Measurements from ENCODE around the gene ARHGEF38. TPM values are rescaled to one million over a fixed set of nuclear protein-coding genes. Genes with fewer than 3 reads are reported as not detected.

ARHGEF38 gene
- total RNA-seq, 1 experiment from 2014 or later, result not detected

GRCh38 chr4:105556206-105556605, 3.8 kb downstream of the ARHGEF38 start:
- H3K36me3 Mint-ChIP-seq (ENCODE audit: insufficient read depth, unreplicated experiment), result no peaks in the 10 kb centered on the region
- H3K9me3 Mint-ChIP-seq (ENCODE audit: unreplicated experiment), result no peaks in the 10 kb centered on the region
- H3K4me1 Mint-ChIP-seq (ENCODE audit: insufficient read depth, unreplicated experiment), result peaks cover 8% of the 10 kb centered on the region
- H3K27ac Mint-ChIP-seq (ENCODE audit: low read depth, unreplicated experiment), result no peak overlapping the region
- CTCF ChIA-PET, result no interaction called here
- TF ChIP-seq CTCF (IDR thresholded peaks at IDR 0.05; ENCODE audit: unreplicated experiment), result no peak
- POLR2A ChIA-PET, result interaction anchor here (1.3 kb wide), 1 partner anchor 10 kb away, joined by 3 read pairs; no protein-coding TSS in a partner anchor
- no TSS peak for BruUV-seq (replicated peaks)
- H3K27me3 Mint-ChIP-seq (ENCODE audit: insufficient read depth, unreplicated experiment), result no peaks in the 10 kb centered on the region
- no peak overlapping the region for H3K4me3 Mint-ChIP-seq (ENCODE audit: unreplicated experiment)
- intact Hi-C loops (cut with micrococcal nuclease), result no loop called here
- DNase-seq (ENCODE audit: unreplicated experiment), result no peak

- Mint-ChIP-seq H3K4me3 (ENCODE audit: unreplicated experiment) (no peak overlapping the region), H3K4me1 (ENCODE audit: insufficient read depth, unreplicated experiment) (no peaks in the 10 kb centered on the region), H3K27me3 (ENCODE audit: insufficient read depth, unreplicated experiment) (no peaks in the 10 kb centered on the region), H3K27ac (ENCODE audit: low read depth, unreplicated experiment) (no peak overlapping the region), H3K36me3 (ENCODE audit: insufficient read depth, unreplicated experiment) (no peaks in the 10 kb centered on the region), H3K9me3 (ENCODE audit: unreplicated experiment) (no peaks in the 10 kb centered on the region)
- ChIA-PET POLR2A (interaction anchor here (0.7 kb wide), 1 partner anchor 109 kb away, joined by 3 read pairs; no protein-coding TSS in a partner anchor), CTCF (no interaction called here)
- BruUV-seq (replicated peaks), result no TSS peak
- DNase-seq (ENCODE audit: unreplicated experiment), result no peak
- no peak for TF ChIP-seq CTCF (IDR thresholded peaks at IDR 0.05; ENCODE audit: unreplicated experiment)
- intact Hi-C loops (cut with micrococcal nuclease), result no loop called here
These were observed 5.9 kb downstream of the ARHGEF38 start for GRCh38 chr4:105558277-105558676.

GRCh38 chr4:105560421-105560848, 8.0 kb downstream of the ARHGEF38 start:
- no TSS peak for BruUV-seq (replicated peaks)
- intact Hi-C loops (cut with micrococcal nuclease), result no loop called here
- ChIA-PET POLR2A (interaction anchor here (0.8 to 1.5 kb wide), 4 partner anchors 9 to 630 kb away, joined by 3 to 6 read pairs (median 4); partner anchors contain the start of gene PPA2), CTCF (interaction anchor here (1.0 kb wide), 2 partner anchors 9 to 72 kb away, joined by 3 to 5 read pairs; no protein-coding TSS in a partner anchor)
- Mint-ChIP-seq H3K36me3 (ENCODE audit: insufficient read depth, unreplicated experiment) (no peaks in the 10 kb centered on the region), H3K27ac (ENCODE audit: low read depth, unreplicated experiment) (peak overlapping the region; percentile 59), H3K4me1 (ENCODE audit: insufficient read depth, unreplicated experiment) (no peaks in the 10 kb centered on the region), H3K4me3 (ENCODE audit: unreplicated experiment) (no peak overlapping the region), H3K27me3 (ENCODE audit: insufficient read depth, unreplicated experiment) (no peaks in the 10 kb centered on the region), H3K9me3 (ENCODE audit: unreplicated experiment) (no peaks in the 10 kb centered on the region)
- TF ChIP-seq CTCF (IDR thresholded peaks at IDR 0.05; ENCODE audit: unreplicated experiment), result no peak
- DNase-seq (ENCODE audit: unreplicated experiment), result peak; percentile 12

GRCh38 chr4:105563352-105563751, 10.9 kb downstream of the ARHGEF38 start:
- no peak overlapping the region for H3K27ac Mint-ChIP-seq (ENCODE audit: low read depth, unreplicated experiment)
- no peak overlapping the region for H3K4me3 Mint-ChIP-seq (ENCODE audit: unreplicated experiment)
- BruUV-seq (replicated peaks), result no TSS peak
- ChIA-PET POLR2A (no interaction called here), CTCF (no interaction called here)
- H3K9me3 Mint-ChIP-seq (ENCODE audit: unreplicated experiment), result no peaks in the 10 kb centered on the region
- intact Hi-C loops (cut with micrococcal nuclease), result no loop called here
- H3K27me3 Mint-ChIP-seq (ENCODE audit: insufficient read depth, unreplicated experiment), result no peaks in the 10 kb centered on the region
- DNase-seq (ENCODE audit: unreplicated experiment), result no peak
- no peaks in the 10 kb centered on the region for H3K4me1 Mint-ChIP-seq (ENCODE audit: insufficient read depth, unreplicated experiment)
- TF ChIP-seq CTCF (IDR thresholded peaks at IDR 0.05; ENCODE audit: unreplicated experiment), result no peak
- H3K36me3 Mint-ChIP-seq (ENCODE audit: insufficient read depth, unreplicated experiment), result no peaks in the 10 kb centered on the region

Data from MCF 10A (cell line).